OCI-LY7 (cell line): ENCODE results near the gene KCNC2. TPM values are rescaled to one million over a fixed set of nuclear protein-coding genes. Genes with fewer than 3 reads are reported as not detected.

Experiments
- BruUV-seq: library from RNA; stranded (reverse); fragments of 400-500 nt; replicated peaks from 2 replicates; lab custom pipeline; 2021; lab: Mats Ljungman, UMichigan
- CTCF ChIA-PET: fragments of 300-600 bp; sonication (Branson Sonifier 250); formaldehyde crosslinking; loops from one replicate; lab custom pipeline; 2022; ENCODE audit warnings: antibody characterized with exemption; ENCODE audit not compliant: unreplicated experiment; lab: Charles Lee
- POLR2A ChIA-PET: fragments of 300-600 bp; sonication (Branson Sonifier 250); formaldehyde crosslinking; loops from one replicate; lab custom pipeline; 2022; ENCODE audit warnings: antibody characterized with exemption; lab: Charles Lee
- DNase-seq: peaks from one replicate; pipeline ENCODE4 v3.0.0-alpha.2; 2015; ENCODE audit warnings: low spot score
- H2AFZ ChIP-seq: fragments of 200-600 bp; sonication (generic), shearing (Covaris generic); 2 replicates; pipeline ENCODE4 v1.6.1; 2014; ENCODE audit warnings: mild to moderate bottlenecking, antibody characterized with exemption, low read length, moderate library complexity
- H3K27ac ChIP-seq: fragments of 200-600 bp; sonication (generic); 2 replicates; pipeline ENCODE4 v1.5.1; 2014; ENCODE audit warnings: mixed run types, low read depth, mild to moderate bottlenecking, moderate library complexity, low read length, inconsistent platforms; ENCODE audit not compliant: poor library complexity, severe bottlenecking
- H3K36me3 ChIP-seq: fragments of 200-600 bp; sonication (generic); 2 replicates; pipeline ENCODE4 v1.6.1; 2014; ENCODE audit warnings: mild to moderate bottlenecking, antibody characterized with exemption, low read length, moderate library complexity, mixed read lengths; ENCODE audit not compliant: insufficient read depth
- H3K4me1 ChIP-seq: fragments of 200-600 bp; sonication (generic); 2 replicates; pipeline ENCODE4 v1.5.1; 2014; ENCODE audit warnings: mild to moderate bottlenecking, low read length; ENCODE audit not compliant: insufficient read depth, poor library complexity, severe bottlenecking
- H3K4me2 ChIP-seq: fragments of 200-600 bp; sonication (generic); 2 replicates; pipeline ENCODE4 v1.6.1; 2014; ENCODE audit warnings: mild to moderate bottlenecking, low read length
- H3K4me3 ChIP-seq: fragments of 200-600 bp; sonication (generic); 2 replicates; pipeline ENCODE4 v1.5.1; 2014; ENCODE audit warnings: mild to moderate bottlenecking, low read depth, low read length; ENCODE audit not compliant: poor library complexity, severe bottlenecking
- H3K79me2 ChIP-seq: fragments of 200-600 bp; sonication (generic); 2 replicates; pipeline ENCODE4 v1.6.1; 2016; ENCODE audit warnings: low read depth, mild to moderate bottlenecking, low read length, moderate library complexity, mixed read lengths; ENCODE audit not compliant: insufficient read depth
- H3K9me2 ChIP-seq: fragments of 200-600 bp; sonication (generic); 2 replicates; pipeline ENCODE4 v1.6.1; 2016; ENCODE audit warnings: mild to moderate bottlenecking, low read length, mixed read lengths; ENCODE audit not compliant: insufficient read depth
- H3K9me3 ChIP-seq: fragments of 200-600 bp; sonication (generic); 2 replicates; pipeline ENCODE4 v1.6.1; 2014; ENCODE audit warnings: mild to moderate bottlenecking, mixed run types, low read length, mixed read lengths
- H4K20me1 ChIP-seq: fragments of 200-600 bp; sonication (generic); 2 replicates; pipeline ENCODE4 v1.6.1; 2014; ENCODE audit warnings: mild to moderate bottlenecking, antibody characterized with exemption, low read length, moderate library complexity, mixed read lengths; ENCODE audit not compliant: insufficient read depth
- CTCF ChIP-seq: fragments of 200-600 bp; sonication (generic); conservative IDR thresholded peaks from 2 replicates; pipeline ENCODE4 v1.5.1; 2014; ENCODE audit warnings: mild to moderate bottlenecking, antibody characterized with exemption, low read length, moderate library complexity, mixed read lengths
- EZH2phosphoT487 ChIP-seq: fragments of 200-600 bp; sonication (generic); IDR thresholded peaks from 2 replicates; pipeline ENCODE4 v1.6.1; 2018; ENCODE audit warnings: low read depth, borderline replicate concordance, mild to moderate bottlenecking, mixed run types, antibody characterized with exemption, low read length, moderate library complexity, mixed read lengths
- intact Hi-C: fragments of 100-400 bp; cut with micrococcal nuclease; formaldehyde crosslinking; loops from one replicate; pipeline ENCODE4 v1.10.0; 2022; ENCODE audit not compliant: unreplicated experiment
- total RNA-seq, 2 experiments: library from RNA; depleted of rRNA in 1 of 2; stranded (reverse); fragments of >200 nt in 1 of 2; shearing (Covaris generic) in 1 of 2; gene quantifications; 2 replicates each; pipeline ENCODE4 v1.2.3, GENCODE V29; 2014 to 2022

KCNC2 gene
- total RNA-seq, 2 experiments from 2014 or later = not detected

GRCh38 chr12:75236206-75236605 lies 26.6 kb upstream of the KCNC2 start:
- Histone ChIP-seq H3K9me2 (no peaks in the 10 kb centered on the region), H4K20me1 (no peaks in the 10 kb centered on the region), H3K27ac (no peak overlapping the region), H3K4me1 (no peaks in the 10 kb centered on the region), H2AFZ (no peak overlapping the region), H3K36me3 (no peaks in the 10 kb centered on the region), H3K4me2 (no peak overlapping the region), H3K79me2 (no peaks in the 10 kb centered on the region), H3K4me3 (no peak overlapping the region), H3K9me3 (peaks cover 12% of the 10 kb centered on the region; the same call in 1 of the 2 replicates)
- CTCF ChIA-PET = no interaction called here
- no peak for TF ChIP-seq EZH2phosphoT487
- no peak for TF ChIP-seq CTCF
- POLR2A ChIA-PET = no interaction called here
- intact Hi-C loops = no loop called here
- no TSS peak for BruUV-seq
- no peak for DNase-seq

DNA sequence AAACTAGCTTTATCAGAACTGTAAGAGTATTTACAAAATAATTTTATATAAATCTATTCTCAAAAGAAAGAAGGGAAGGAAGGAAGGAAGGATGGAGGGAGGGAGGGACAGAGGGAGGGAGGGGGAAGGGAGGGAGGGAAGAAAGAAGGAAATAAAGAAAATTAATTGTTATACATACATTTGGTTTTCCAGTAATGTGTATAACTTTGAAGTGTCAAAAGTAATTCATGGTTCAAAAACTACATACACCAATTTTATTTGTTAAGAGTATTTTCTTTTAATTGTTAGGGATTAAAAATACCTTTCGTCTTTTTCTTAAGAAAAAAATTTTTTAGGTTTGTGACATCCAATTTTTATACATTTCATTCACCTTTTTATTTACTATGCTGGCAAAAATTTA lies 17.5 kb upstream of the KCNC2 start:
- Histone ChIP-seq H3K4me1 (no peaks in the 10 kb centered on the region), H3K9me3 (no peaks in the 10 kb centered on the region), H3K27ac (no peak overlapping the region), H3K9me2 (no peaks in the 10 kb centered on the region), H3K4me2 (no peak overlapping the region), H3K4me3 (no peak overlapping the region), H2AFZ (no peak overlapping the region), H3K79me2 (no peaks in the 10 kb centered on the region), H4K20me1 (no peaks in the 10 kb centered on the region), H3K36me3 (no peaks in the 10 kb centered on the region)
- CTCF ChIA-PET = no interaction called here
- DNase-seq = no peak
- intact Hi-C loops = no loop called here
- BruUV-seq = no TSS peak
- no peak for TF ChIP-seq EZH2phosphoT487
- no peak for TF ChIP-seq CTCF
- POLR2A ChIA-PET = interaction anchor here (0.6 to 1.5 kb wide), 4 partner anchors 14 to 194 kb away, joined by 4 to 6 read pairs (median 5); no protein-coding TSS in a partner anchor

DNA sequence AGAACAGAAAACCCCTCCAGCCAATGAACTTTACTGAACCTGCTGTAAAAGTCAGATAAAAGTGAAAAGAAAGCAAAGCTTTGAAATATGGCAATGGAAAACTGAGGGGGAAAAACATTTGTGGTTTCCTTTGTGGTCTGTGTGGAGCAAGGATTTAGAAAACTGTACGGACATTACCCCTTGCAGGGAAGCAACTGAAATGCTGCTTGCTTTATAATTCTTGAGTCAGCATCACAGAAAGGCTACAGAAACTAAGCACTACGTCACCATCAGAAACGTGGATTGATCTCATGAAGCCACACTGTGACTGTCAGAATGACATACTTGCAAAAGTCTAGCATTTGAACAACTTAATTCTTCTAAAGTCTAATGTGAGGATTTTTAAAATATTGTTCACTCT lies 2.4 kb upstream of the KCNC2 start:
- CTCF ChIA-PET = no interaction called here
- no peaks in the 10 kb centered on the region for H3K9me2 ChIP-seq
- no peaks in the 10 kb centered on the region for H3K36me3 ChIP-seq
- TF ChIP-seq EZH2phosphoT487 (no peak), CTCF (no peak)
- intact Hi-C loops = no loop called here
- H3K4me1 ChIP-seq = no peaks in the 10 kb centered on the region
- no peaks in the 10 kb centered on the region for H3K9me3 ChIP-seq
- no peak overlapping the region for H3K4me2 ChIP-seq
- no TSS peak for BruUV-seq
- H3K4me3 ChIP-seq = no peak overlapping the region
- DNase-seq = no peak
- no peaks in the 10 kb centered on the region for H3K79me2 ChIP-seq
- H2AFZ ChIP-seq = no peak overlapping the region
- H3K27ac ChIP-seq = no peak overlapping the region
- POLR2A ChIA-PET = no interaction called here
- H4K20me1 ChIP-seq = no peaks in the 10 kb centered on the region
